ENCODE results near the gene NRXN2.

GRCh38 chr11:64607381-64607985, 115.5 kb downstream of the NRXN2 start:
- TF ChIP-seq GATA2 (IDR thresholded peaks at IDR 0.05; ENCODE audit: low read depth, low read length) (no peak), GATA3 (IDR thresholded peaks at IDR 0.05; ENCODE audit: low read depth, low read length) (no peak)
